Endothelial cell (in vitro differentiated cells): Measurements from ENCODE around the gene MARCHF6. TPM values are rescaled to one million over a fixed set of nuclear protein-coding genes. Genes with fewer than 3 reads are reported as not detected.
A peak's percentile ranks its signal among the peaks of the same experiment; 100 is the strongest.
"Not testable (repeated sequence)": the region's sequence is repeated elsewhere in the genome, so short reads cannot be mapped to it uniquely, and the experiment has no call there.

Experiments used
- DNase-seq: peaks from one replicate; pipeline ENCODE4 v3.0.0; 2021; ENCODE audit warnings: low spot score
- H3K27ac Mint-ChIP-seq: one replicate; pipeline ENCODE4 v1.8.0; 2021; ENCODE audit warnings: mixed read lengths, inconsistent platforms; ENCODE audit not compliant: unreplicated experiment
- H3K27me3 Mint-ChIP-seq: one replicate; pipeline ENCODE4 v1.8.0; 2021; ENCODE audit warnings: mild to moderate bottlenecking, moderate library complexity, mixed read lengths, inconsistent platforms; ENCODE audit not compliant: unreplicated experiment
- H3K36me3 Mint-ChIP-seq: one replicate; pipeline ENCODE4 v1.8.0; 2021; ENCODE audit warnings: mild to moderate bottlenecking, low read depth, mixed read lengths, inconsistent platforms; ENCODE audit not compliant: unreplicated experiment
- H3K4me1 Mint-ChIP-seq: one replicate; pipeline ENCODE4 v1.8.0; 2021; ENCODE audit warnings: mild to moderate bottlenecking, mixed read lengths, inconsistent platforms; ENCODE audit not compliant: unreplicated experiment
- H3K4me3 Mint-ChIP-seq: one replicate; pipeline ENCODE4 v1.8.0; 2021; ENCODE audit warnings: mild to moderate bottlenecking, mixed read lengths, inconsistent platforms; ENCODE audit not compliant: unreplicated experiment
- H3K9me3 Mint-ChIP-seq: one replicate; pipeline ENCODE4 v1.8.0; 2021; ENCODE audit warnings: mixed read lengths, inconsistent platforms; ENCODE audit not compliant: unreplicated experiment
- CTCF ChIP-seq: fragments of 200-600 bp; sonication (generic); IDR thresholded peaks from one replicate; pipeline ENCODE4 v1.5.0; 2021; ENCODE audit warnings: antibody characterized with exemption; ENCODE audit not compliant: unreplicated experiment
- total RNA-seq: library from RNA; stranded (reverse); fragmentation: NEBNext Ultra II Directional; extraction: Animal tissue kit (Norgen Biotek cat#: 25700); gene quantifications from one replicate; pipeline ENCODE4 v1.2.1, GENCODE V29; 2021; ENCODE audit not compliant: unreplicated experiment

The MARCHF6 gene
- total RNA-seq, 1 donor from 2014 or later, result 162 TPM

- Mint-ChIP-seq H3K36me3 (peaks cover 17% of the 10 kb centered on the region), H3K27me3 (no peaks in the 10 kb centered on the region), H3K4me1 (peaks cover 6% of the 10 kb centered on the region), H3K9me3 (no peaks in the 10 kb centered on the region), H3K4me3 (peak overlapping the region; percentile 76), H3K27ac (peak overlapping the region; percentile 63)
- DNase-seq, result no peak
- TF ChIP-seq CTCF, result no peak
These were observed 31.0 kb downstream of the MARCHF6 start for GRCh38 chr5:10384483-10384882.

- no peak for DNase-seq
- H3K9me3 Mint-ChIP-seq, result no peaks in the 10 kb centered on the region
- peaks cover 6% of the 10 kb centered on the region for H3K4me1 Mint-ChIP-seq
- TF ChIP-seq CTCF, result no peak
- H3K36me3 Mint-ChIP-seq, result peaks cover 23% of the 10 kb centered on the region
- no peaks in the 10 kb centered on the region for H3K27me3 Mint-ChIP-seq
- no peak overlapping the region for H3K4me3 Mint-ChIP-seq
- no peak overlapping the region for H3K27ac Mint-ChIP-seq
These were observed 34.2 kb downstream of the MARCHF6 start for GRCh38 chr5:10387690-10388089.

- H3K27me3 Mint-ChIP-seq, result no peaks in the 10 kb centered on the region
- no peak overlapping the region for H3K27ac Mint-ChIP-seq
- TF ChIP-seq CTCF, result no peak
- no peaks in the 10 kb centered on the region for H3K9me3 Mint-ChIP-seq
- no peak overlapping the region for H3K4me3 Mint-ChIP-seq
- no peak for DNase-seq
- H3K4me1 Mint-ChIP-seq, result no peaks in the 10 kb centered on the region
- peaks cover 16% of the 10 kb centered on the region for H3K36me3 Mint-ChIP-seq
These were observed 37.6 kb downstream of the MARCHF6 start for GRCh38 chr5:10391130-10391529.

GRCh38 chr5:10392567-10393328 is 39.3 kb downstream of the MARCHF6 start:
- peaks cover 20% of the 10 kb centered on the region for H3K36me3 Mint-ChIP-seq
- H3K27me3 Mint-ChIP-seq, H3K27ac Mint-ChIP-seq, H3K4me3 Mint-ChIP-seq, DNase-seq, H3K9me3 Mint-ChIP-seq, H3K4me1 Mint-ChIP-seq: not testable (repeated sequence)

- TF ChIP-seq CTCF, result no peak
- Mint-ChIP-seq H3K9me3 (no peaks in the 10 kb centered on the region), H3K36me3 (peaks cover 20% of the 10 kb centered on the region), H3K4me1 (no peaks in the 10 kb centered on the region), H3K27me3 (peaks cover 1% of the 10 kb centered on the region), H3K27ac (no peak overlapping the region), H3K4me3 (no peak overlapping the region)
- DNase-seq, result no peak
These were observed 40.0 kb downstream of the MARCHF6 start for GRCh38 chr5:10393491-10393890.
